ENCODE results near the gene REC8. TPM values are rescaled to one million over a fixed set of nuclear protein-coding genes. Genes with fewer than 3 reads are reported as not detected.

Gene REC8
- total and polyA plus RNA-seq, 2 of the 13 experiments (the other 11 are each of a cell fraction or from before 2014, with no cell fraction given): 3.4 to 14.7 TPM

DNA sequence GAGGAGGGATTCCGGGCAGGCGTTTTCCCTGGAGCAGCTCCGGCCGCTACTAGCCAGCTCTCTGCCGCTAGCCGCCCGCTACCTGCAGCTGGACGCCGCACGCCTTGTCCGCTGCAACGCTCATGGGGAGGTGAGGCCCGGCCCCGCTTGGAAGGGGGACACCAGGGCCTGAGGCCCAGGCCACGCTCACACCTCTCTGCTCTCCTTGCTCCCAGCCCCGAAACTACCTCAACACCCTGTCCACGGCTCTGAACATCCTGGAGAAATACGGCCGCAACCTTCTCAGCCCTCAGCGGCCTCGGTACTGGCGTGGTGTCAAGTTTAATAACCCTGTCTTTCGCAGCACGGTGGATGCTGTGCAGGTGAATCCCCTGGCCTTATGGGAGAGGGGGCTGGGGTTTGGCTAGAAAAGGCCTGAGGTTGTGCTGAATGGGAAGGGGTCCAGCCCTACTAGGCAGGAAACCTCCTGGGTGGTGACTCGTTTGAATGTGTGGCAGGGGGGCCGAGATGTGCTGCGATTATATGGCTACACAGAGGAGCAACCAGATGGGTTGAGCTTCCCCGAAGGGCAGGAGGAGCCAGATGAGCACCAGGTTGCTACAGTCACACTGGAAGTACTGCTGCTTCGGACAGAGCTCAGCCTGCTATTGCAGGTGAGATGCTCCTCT lies 24.0 kb upstream of the REC8 start (continued):
- TF ChIP-seq, protein P1, sequence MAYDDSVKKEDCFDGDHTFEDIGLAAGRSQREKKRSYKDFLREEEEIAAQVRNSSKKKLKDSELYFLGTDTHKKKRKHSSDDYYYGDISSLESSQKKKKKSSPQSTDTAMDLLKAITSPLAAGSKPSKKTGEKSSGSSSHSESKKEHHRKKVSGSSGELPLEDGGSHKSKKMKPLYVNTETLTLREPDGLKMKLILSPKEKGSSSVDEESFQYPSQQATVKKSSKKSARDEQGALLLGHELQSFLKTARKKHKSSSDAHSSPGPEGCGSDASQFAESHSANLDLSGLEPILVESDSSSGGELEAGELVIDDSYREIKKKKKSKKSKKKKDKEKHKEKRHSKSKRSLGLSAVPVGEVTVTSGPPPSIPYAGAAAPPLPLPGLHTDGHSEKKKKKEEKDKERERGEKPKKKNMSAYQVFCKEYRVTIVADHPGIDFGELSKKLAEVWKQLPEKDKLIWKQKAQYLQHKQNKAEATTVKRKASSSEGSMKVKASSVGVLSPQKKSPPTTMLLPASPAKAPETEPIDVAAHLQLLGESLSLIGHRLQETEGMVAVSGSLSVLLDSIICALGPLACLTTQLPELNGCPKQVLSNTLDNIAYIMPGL (CRISPR knock-in tag; IDR thresholded peaks at IDR 0.05; ENCODE audit: borderline replicate concordance in 1 of 2, low read depth in 1 of 2): peak in 1 of 2 experiments; percentile 20; a peak in 1 of 4 replicates
- TF ChIP-seq CHCHD3 (CRISPR knock-in tag; IDR thresholded peaks at IDR 0.05) (peak; percentile 68; the same call in 1 of the 2 replicates), MZF1 (CRISPR knock-in tag; IDR thresholded peaks at IDR 0.05; ENCODE audit: borderline replicate concordance) (peak; percentile 97), ZNF83 (CRISPR knock-in tag; IDR thresholded peaks at IDR 0.05; ENCODE audit: borderline replicate concordance) (peak; percentile 41; the same call in 1 of the 2 replicates), ZNF761 (CRISPR knock-in tag; conservative IDR thresholded peaks at IDR 0.05) (peak; percentile 75; the same call in 1 of the 2 replicates), ARID2 (CRISPR knock-in tag; IDR thresholded peaks at IDR 0.05; ENCODE audit: borderline replicate concordance) (peak; percentile 7; the same call in 1 of the 2 replicates), PAX8 (CRISPR knock-in tag; IDR thresholded peaks at IDR 0.05; ENCODE audit: borderline replicate concordance) (peak; percentile 46; the same call in 1 of the 2 replicates), ZNF10 (CRISPR knock-in tag; IDR thresholded peaks at IDR 0.05; ENCODE audit: borderline replicate concordance, low read depth) (no peak), ZNF430 (CRISPR knock-in tag; IDR thresholded peaks at IDR 0.05) (no peak), ZBTB20 (CRISPR knock-in tag; IDR thresholded peaks at IDR 0.05; ENCODE audit: borderline replicate concordance, low read depth) (peak; percentile 37; the same call in 1 of the 2 replicates), ZNF724P (CRISPR knock-in tag; IDR thresholded peaks at IDR 0.05; ENCODE audit: borderline replicate concordance) (peak; percentile 34; the same call in 1 of the 2 replicates), ZNF136 (CRISPR knock-in tag; IDR thresholded peaks at IDR 0.05; ENCODE audit: low read depth) (no peak), SNRNP70 (IDR thresholded peaks at IDR 0.05; ENCODE audit: low read depth, low read length) (no peak), KMT2A (CRISPR knock-in tag; IDR thresholded peaks at IDR 0.05) (peak; percentile 52; the same call in 1 of the 2 replicates), TBP (CRISPR knock-in tag; IDR thresholded peaks at IDR 0.05) (0 out of 2 replicates have a peak, but pooled peaks have one; percentile 86), SAFB2 (CRISPR knock-in tag; IDR thresholded peaks at IDR 0.05; ENCODE audit: borderline replicate concordance, low read depth) (peak; percentile 56; the same call in 1 of the 2 replicates), ZNF296 (CRISPR knock-in tag; conservative IDR thresholded peaks at IDR 0.05) (no peak), STAG1 (CRISPR knock-in tag; IDR thresholded peaks at IDR 0.05) (no peak), GPN1 (CRISPR knock-in tag; IDR thresholded peaks at IDR 0.05; ENCODE audit: borderline replicate concordance) (peak; percentile 89), ZNF790 (CRISPR knock-in tag; IDR thresholded peaks at IDR 0.05; ENCODE audit: borderline replicate concordance) (no peak), ZNF441 (CRISPR knock-in tag; IDR thresholded peaks at IDR 0.05; ENCODE audit: borderline replicate concordance) (no peak), MED13 (CRISPR knock-in tag; IDR thresholded peaks at IDR 0.05) (peak; percentile 91; the same call in 1 of the 2 replicates), ZNF780A (CRISPR knock-in tag; IDR thresholded peaks at IDR 0.05) (no peak), ZNF598 (CRISPR knock-in tag; IDR thresholded peaks at IDR 0.05; ENCODE audit: borderline replicate concordance) (peak; percentile 93), NFATC3 (CRISPR knock-in tag; IDR thresholded peaks at IDR 0.05) (peak; percentile 57; the same call in 1 of the 2 replicates), AGO2 (optimal IDR thresholded peaks at IDR 0.05; ENCODE audit: low read depth, low read length) (peak; percentile 72)
- TF ChIP-seq, protein P2, sequence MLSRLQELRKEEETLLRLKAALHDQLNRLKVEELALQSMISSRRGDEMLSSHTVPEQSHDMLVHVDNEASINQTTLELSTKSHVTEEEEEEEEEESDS (CRISPR knock-in tag; IDR thresholded peaks at IDR 0.05; ENCODE audit: borderline replicate concordance): no peak
- TF ChIP-seq, protein P3, sequence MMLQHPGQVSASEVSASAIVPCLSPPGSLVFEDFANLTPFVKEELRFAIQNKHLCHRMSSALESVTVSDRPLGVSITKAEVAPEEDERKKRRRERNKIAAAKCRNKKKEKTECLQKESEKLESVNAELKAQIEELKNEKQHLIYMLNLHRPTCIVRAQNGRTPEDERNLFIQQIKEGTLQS (CRISPR knock-in tag; IDR thresholded peaks at IDR 0.05): peak; percentile 10; the same call in 1 of the 2 replicates

Data from HepG2 (cell line).